Neuronal stem cell (in vitro differentiated cells): ENCODE data around the gene VEZT.
"Not testable (repeated sequence)": the region's sequence is repeated elsewhere in the genome, so short reads cannot be mapped to it uniquely, and the experiment has no call there.

Source experiments
- DNase-seq: peaks from one replicate; pipeline ENCODE4 v3.0.0-alpha.2; 2013; ENCODE audit warnings: low spot score
- H2AFZ ChIP-seq: one replicate; pipeline ENCODE4 v1.6.1; 2013; ENCODE audit warnings: mild to moderate bottlenecking, low read length, inconsistent platforms
- H2AK5ac ChIP-seq: 2 replicates; pipeline ENCODE4 v1.6.1; 2013; ENCODE audit warnings: low read depth, mild to moderate bottlenecking, inconsistent platforms, low read length, moderate library complexity, mixed read lengths
- H2BK120ac ChIP-seq: 2 replicates; pipeline ENCODE4 v1.6.1; 2013; ENCODE audit warnings: low read depth, mild to moderate bottlenecking, inconsistent platforms, low read length, moderate library complexity, mixed read lengths
- H2BK12ac ChIP-seq: one replicate; pipeline ENCODE4 v1.6.1; 2013; ENCODE audit warnings: low read length, inconsistent platforms
- H2BK15ac ChIP-seq: 2 replicates; pipeline ENCODE4 v1.6.1; 2013; ENCODE audit warnings: mild to moderate bottlenecking, low read length, inconsistent platforms, mixed read lengths
- H2BK5ac ChIP-seq: one replicate; pipeline ENCODE4 v1.6.1; 2013; ENCODE audit warnings: inconsistent platforms, mild to moderate bottlenecking, low read length, moderate library complexity
- H3K14ac ChIP-seq: one replicate; pipeline ENCODE4 v1.6.1; 2013; ENCODE audit warnings: low read length, inconsistent platforms
- H3K18ac ChIP-seq: 2 replicates; pipeline ENCODE4 v1.6.1; 2013; ENCODE audit warnings: low read length, inconsistent platforms
- H3K23ac ChIP-seq: 2 replicates; pipeline ENCODE4 v1.6.1; 2013; ENCODE audit warnings: low read depth, mild to moderate bottlenecking, mixed read lengths, low read length, inconsistent platforms; ENCODE audit not compliant: poor library complexity
- H3K27ac ChIP-seq: replicated peaks from 3 replicates; pipeline ENCODE4 v1.5.1; 2013; ENCODE audit warnings: low read length, inconsistent platforms
- H3K27me3 ChIP-seq, 3 experiments: 2 replicates each; pipeline ENCODE4 v1.6.1; 2013; ENCODE audit warnings: low read length in 3 of 3, mild to moderate bottlenecking in 2 of 3, inconsistent platforms in 1 of 3, low read depth in 1 of 3, mixed read lengths in 1 of 3, moderate library complexity in 1 of 3; ENCODE audit not compliant: control insufficient read depth in 3 of 3, insufficient read depth in 3 of 3
- H3K36me3 ChIP-seq, 2 donors: replicated peaks in 1 of 2; 2 replicates each; pipeline ENCODE4 v1.6.1; 2013; ENCODE audit warnings: low read length in 2 of 2; ENCODE audit not compliant: control insufficient read depth in 2 of 2, insufficient read depth in 2 of 2
- H3K4ac ChIP-seq: 2 replicates; pipeline ENCODE4 v1.6.1; 2013; ENCODE audit warnings: inconsistent platforms, mild to moderate bottlenecking, low read length, moderate library complexity
- H3K4me1 ChIP-seq, 2 donors: 1 replicate in 1 of 2; 2 replicates in 1 of 2; pipeline ENCODE4 v1.6.1; 2013; ENCODE audit warnings: low read length in 2 of 2, low read depth in 1 of 2; ENCODE audit not compliant: control insufficient read depth in 2 of 2, insufficient read depth in 1 of 2
- H3K4me2 ChIP-seq: one replicate; pipeline ENCODE4 v1.6.1; 2013; ENCODE audit warnings: mild to moderate bottlenecking, low read length, inconsistent platforms; ENCODE audit not compliant: insufficient read depth, poor library complexity, severe bottlenecking
- H3K4me3 ChIP-seq, 2 donors: 2 replicates each; pipeline ENCODE4 v1.5.1; 2013; ENCODE audit warnings: low read length in 2 of 2, mild to moderate bottlenecking in 2 of 2, inconsistent platforms in 1 of 2, moderate library complexity in 1 of 2
- H3K79me1 ChIP-seq: one replicate; pipeline ENCODE4 v1.6.1; 2013; ENCODE audit warnings: low read depth, mild to moderate bottlenecking, inconsistent platforms, low read length, moderate library complexity
- H3K9ac ChIP-seq: one replicate; pipeline ENCODE4 v1.6.1; 2013; ENCODE audit warnings: mild to moderate bottlenecking, low read depth, low read length, inconsistent platforms; ENCODE audit not compliant: poor library complexity
- H3K9me3 ChIP-seq, 2 donors: replicated peaks in 1 of 2; 2 replicates each; pipeline versions ENCODE3 to v1.6.1; 2013; ENCODE audit warnings: low read length in 2 of 2, mild to moderate bottlenecking in 2 of 2, inconsistent platforms in 1 of 2, low read depth in 1 of 2, mixed read lengths in 1 of 2, moderate library complexity in 1 of 2; ENCODE audit not compliant: control insufficient read depth in 2 of 2, insufficient read depth in 1 of 2
- H4K8ac ChIP-seq: one replicate; pipeline ENCODE4 v1.6.1; 2013; ENCODE audit warnings: low read depth, mild to moderate bottlenecking, inconsistent platforms, low read length, moderate library complexity
- H4K91ac ChIP-seq: one replicate; pipeline ENCODE4 v1.6.1; 2013; ENCODE audit warnings: low read length, low read depth, mild to moderate bottlenecking, inconsistent platforms; ENCODE audit not compliant: poor library complexity
- WGBS, 2 donors: extraction: QIAGEN DNeasy Blood & Tissue Kit; methylation state at CpG; one replicate each; pipeline ENCODE4 v1.1.7; 2013; ENCODE audit warnings: missing lambda C conversion rate in 2 of 2, mixed read lengths in 1 of 2; ENCODE audit not compliant: insufficient read length in 2 of 2, insufficient replicate concordance in 1 of 2; ENCODE audit errors: extremely low coverage in 2 of 2; 5-methylcytosine and 5-hydroxymethylcytosine counted together

VEZT gene

GRCh38 chr12:95235621-95236020, 18.0 kb downstream of the VEZT start:
- Histone ChIP-seq H3K9me3 (peaks cover 2 to 29% of the 10 kb centered on the region in 2 donors), H3K36me3 (peaks cover 0 to 34% of the 10 kb centered on the region in 2 donors)
- H2BK120ac ChIP-seq, H3K27ac ChIP-seq, H2BK15ac ChIP-seq, H3K4me2 ChIP-seq, H3K14ac ChIP-seq, H3K23ac ChIP-seq, H3K4me3 ChIP-seq, H4K8ac ChIP-seq, DNase-seq, H3K4me1 ChIP-seq, H2BK5ac ChIP-seq, H2BK12ac ChIP-seq, H2AK5ac ChIP-seq, H4K91ac ChIP-seq, H2AFZ ChIP-seq, H3K79me1 ChIP-seq, H3K4ac ChIP-seq, H3K27me3 ChIP-seq, H3K9ac ChIP-seq, H3K18ac ChIP-seq: not testable (repeated sequence)
- no CpG with 5 or more reads among the region's 31 CpGs for WGBS, 2 donors

GRCh38 chr12:95237315-95237714, 19.7 kb downstream of the VEZT start:
- Histone ChIP-seq H2BK15ac (no peak overlapping the region), H3K4me3 (no peak overlapping the region)

DNA sequence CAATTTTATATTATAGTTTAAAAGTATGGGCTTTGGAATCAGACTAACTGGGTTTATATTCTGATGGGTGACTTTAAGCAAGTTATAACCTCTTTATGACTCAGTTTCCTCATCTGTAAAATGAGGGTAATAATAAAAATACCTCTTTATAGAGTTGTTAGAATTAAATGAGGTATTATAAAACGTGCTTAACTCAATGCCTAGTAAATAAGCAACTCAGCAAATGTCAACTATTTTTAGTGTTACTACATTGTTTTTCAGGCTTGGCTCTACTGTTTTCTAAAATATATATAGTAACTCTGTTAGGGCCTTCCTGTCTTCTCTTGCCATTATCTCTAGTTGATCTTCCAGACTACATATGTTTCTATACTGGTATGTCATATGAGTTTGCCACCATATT, 20.5 kb downstream of the VEZT start:
- peaks cover 2% of the 10 kb centered on the region for H3K79me1 ChIP-seq
- H3K14ac ChIP-seq: no peak overlapping the region
- no peak overlapping the region for H3K4me2 ChIP-seq
- no peak for DNase-seq
- H4K91ac ChIP-seq: no peak overlapping the region
- H3K4ac ChIP-seq: no peak overlapping the region
- no peak overlapping the region for H3K4me3 ChIP-seq
- H3K27me3 ChIP-seq: no peaks in the 10 kb centered on the region
- H3K4me1 ChIP-seq: no peaks in the 10 kb centered on the region
- no peak overlapping the region for H3K23ac ChIP-seq
- peaks cover 2 to 38% of the 10 kb centered on the region in 2 donors for H3K9me3 ChIP-seq
- peaks cover 2 to 45% of the 10 kb centered on the region in 2 donors for H3K36me3 ChIP-seq
- H2AFZ ChIP-seq: no peak overlapping the region
- no peak overlapping the region for H2BK5ac ChIP-seq
- H3K27ac ChIP-seq: no peak overlapping the region
- H2BK15ac ChIP-seq: no peak overlapping the region
- no peak overlapping the region for H3K18ac ChIP-seq
- no peak overlapping the region for H4K8ac ChIP-seq
- no CpG with 5 or more reads among the region's 1 CpG for WGBS, 2 donors
- no peak overlapping the region for H2AK5ac ChIP-seq
- no peak overlapping the region for H2BK120ac ChIP-seq
- H2BK12ac ChIP-seq: no peak overlapping the region
- H3K9ac ChIP-seq: no peak overlapping the region

More at GRCh38 chr12:95237315-95237714, 19.7 kb downstream of the VEZT start:
- Histone ChIP-seq H2BK5ac (no peak overlapping the region), H3K9me3 (peaks cover 2 to 38% of the 10 kb centered on the region in 2 donors), H3K9ac (no peak overlapping the region), H2AK5ac (no peak overlapping the region), H3K4me1 (no peaks in the 10 kb centered on the region), H3K27me3 (no peaks in the 10 kb centered on the region), H3K23ac (no peak overlapping the region), H2AFZ (no peak overlapping the region), H3K4ac (no peak overlapping the region), H2BK12ac (no peak overlapping the region), H2BK120ac (no peak overlapping the region), H3K4me2 (no peak overlapping the region), H4K91ac (no peak overlapping the region), H4K8ac (no peak overlapping the region), H3K36me3 (peaks cover under 1 to 42% of the 10 kb centered on the region in 2 donors), H3K14ac (no peak overlapping the region), H3K18ac (no peak overlapping the region), H3K79me1 (peaks cover 2% of the 10 kb centered on the region), H3K27ac (no peak overlapping the region)
- no CpG with 5 or more reads among the region's 1 CpG for WGBS, 2 donors
- DNase-seq: no peak

DNA sequence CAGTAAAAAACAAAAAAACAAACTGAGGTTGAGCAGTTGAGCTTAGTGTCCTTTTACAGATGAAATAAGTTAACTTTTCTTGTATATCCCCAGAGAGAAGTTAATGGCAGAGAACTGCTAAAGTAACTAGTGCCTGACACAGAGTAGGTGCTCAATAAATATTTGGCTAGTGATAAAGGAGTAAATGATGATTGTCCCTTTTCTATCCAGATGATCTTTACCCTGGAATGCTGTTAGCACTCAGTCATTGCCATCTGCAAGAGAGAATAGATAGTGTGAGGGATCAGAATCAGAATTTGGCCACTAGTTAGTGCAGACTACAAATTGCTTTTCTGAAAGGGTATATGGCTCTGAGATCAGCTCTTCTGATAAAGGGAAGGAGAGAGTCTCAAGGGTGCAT, 21.6 kb downstream of the VEZT start:
- H3K36me3 ChIP-seq: peaks cover 5 to 48% of the 10 kb centered on the region in 2 donors
- H3K27ac ChIP-seq: no peak overlapping the region
- no peak overlapping the region for H2BK15ac ChIP-seq
- no peak overlapping the region for H3K14ac ChIP-seq
- H3K4me2 ChIP-seq: no peak overlapping the region
- no peak overlapping the region for H4K8ac ChIP-seq
- H2AK5ac ChIP-seq: no peak overlapping the region
- peaks cover 2 to 34% of the 10 kb centered on the region in 2 donors for H3K9me3 ChIP-seq
- no peak overlapping the region for H2BK5ac ChIP-seq
- no peaks in the 10 kb centered on the region for H3K4me1 ChIP-seq
- H3K27me3 ChIP-seq: no peaks in the 10 kb centered on the region
- no peak overlapping the region for H3K4ac ChIP-seq
- H3K18ac ChIP-seq: no peak overlapping the region
- H3K23ac ChIP-seq: no peak overlapping the region
- DNase-seq: no peak
- no peak overlapping the region for H2BK12ac ChIP-seq
- H3K9ac ChIP-seq: no peak overlapping the region
- peaks cover 2% of the 10 kb centered on the region for H3K79me1 ChIP-seq
- no peak overlapping the region for H4K91ac ChIP-seq
- H2BK120ac ChIP-seq: no peak overlapping the region
- H2AFZ ChIP-seq: no peak overlapping the region
- H3K4me3 ChIP-seq: no peak overlapping the region
